ENCODE data around the gene SLC22A17.

SLC22A17 gene

DNA sequence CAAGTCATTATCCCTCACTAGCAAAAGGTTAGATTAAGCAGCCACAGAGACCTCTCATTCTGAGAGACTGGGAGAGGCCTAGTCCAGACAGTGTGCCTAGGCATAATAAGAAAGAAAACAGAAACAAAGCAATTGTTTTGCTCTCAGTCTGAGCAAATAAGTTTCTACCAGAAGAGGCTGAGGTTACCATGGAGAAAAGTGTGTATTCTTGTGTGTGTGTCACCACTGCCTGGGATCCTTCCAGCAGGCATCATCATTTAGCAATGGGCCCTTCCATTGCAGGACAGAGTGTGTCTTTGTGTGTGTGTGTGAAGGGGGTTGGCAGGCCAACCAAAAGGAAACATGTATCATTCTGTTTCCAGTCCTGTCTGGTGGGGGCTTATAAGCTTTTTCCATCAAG, 8.6 kb upstream of the SLC22A17 start:
- H3K4me1 ChIP-seq (ENCODE audit: control insufficient read depth, insufficient read depth, low read length, poor library complexity, severe bottlenecking): peaks cover 2% of the 10 kb centered on the region
- H3K27ac ChIP-seq (ENCODE audit: low read depth, low read length, severe bottlenecking): no peak overlapping the region
- peaks cover 69% of the 10 kb centered on the region for H3K36me3 ChIP-seq (ENCODE audit: control insufficient read depth, insufficient read depth, low read length)
- H3K4me3 ChIP-seq (ENCODE audit: extremely low read depth, insufficient read depth, low read length, poor library complexity, severe bottlenecking): no peak overlapping the region
- no peaks in the 10 kb centered on the region for H3K9me3 ChIP-seq (ENCODE audit: control insufficient read depth, low read length)

- WGBS, 2 experiments (ENCODE audit: insufficient coverage in 2 of 2): 78 to 86% methylated on average over 5 to 7 of the region's 11 CpGs
- peaks cover 2% of the 10 kb centered on the region for H3K4me1 ChIP-seq (ENCODE audit: control insufficient read depth, insufficient read depth, low read length, poor library complexity, severe bottlenecking)
- H3K27ac ChIP-seq (ENCODE audit: low read depth, low read length, severe bottlenecking): no peak overlapping the region
- H3K9me3 ChIP-seq (ENCODE audit: control insufficient read depth, low read length): no peaks in the 10 kb centered on the region
- H3K4me3 ChIP-seq (ENCODE audit: extremely low read depth, insufficient read depth, low read length, poor library complexity, severe bottlenecking): no peak overlapping the region
- peaks cover 69% of the 10 kb centered on the region for H3K36me3 ChIP-seq (ENCODE audit: control insufficient read depth, insufficient read depth, low read length)
Observed at GRCh38 chr14:23360496-23360895, 7.8 kb upstream of the SLC22A17 start.

DNA sequence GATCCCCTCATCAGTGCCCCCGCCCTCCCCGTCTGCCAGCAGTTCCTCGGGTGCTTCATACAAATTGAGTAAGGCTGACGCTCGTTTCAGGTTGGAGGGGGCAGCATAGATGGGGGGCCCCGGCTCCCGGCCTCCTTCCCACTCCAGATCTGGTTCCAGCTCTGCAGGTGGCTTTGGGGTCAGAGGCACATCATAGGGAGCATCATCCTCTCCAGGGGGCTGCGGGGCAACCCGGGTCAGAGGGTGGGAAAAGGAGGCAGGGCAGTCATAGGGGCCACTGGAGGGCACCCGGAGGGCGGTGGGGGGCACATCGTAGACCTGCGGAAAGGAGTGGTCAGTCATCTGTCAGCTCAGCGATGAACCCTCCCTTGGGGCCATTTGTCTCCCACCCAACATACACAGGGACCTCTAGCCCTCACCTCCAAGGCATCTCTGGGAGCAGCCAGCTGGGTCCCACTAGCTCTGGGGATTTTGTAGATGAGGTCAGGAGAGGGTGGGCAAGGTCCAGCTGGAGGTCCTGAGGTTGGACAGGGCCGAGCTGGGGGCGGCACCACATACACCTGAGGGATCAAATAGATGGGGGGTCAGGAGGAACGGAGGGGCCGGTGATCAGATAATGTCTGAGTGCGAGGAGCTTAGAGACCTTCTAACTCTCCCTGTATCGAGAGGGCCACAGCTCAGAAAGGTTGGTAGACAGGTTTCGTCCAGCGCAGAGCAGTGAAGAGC, 7.2 kb upstream of the SLC22A17 start:
- Histone ChIP-seq H3K9me3 (ENCODE audit: control insufficient read depth, low read length) (no peaks in the 10 kb centered on the region), H3K4me3 (ENCODE audit: extremely low read depth, insufficient read depth, low read length, poor library complexity, severe bottlenecking) (no peak overlapping the region), H3K4me1 (ENCODE audit: control insufficient read depth, insufficient read depth, low read length, poor library complexity, severe bottlenecking) (peaks cover 2% of the 10 kb centered on the region), H3K36me3 (ENCODE audit: control insufficient read depth, insufficient read depth, low read length) (peaks cover 69% of the 10 kb centered on the region), H3K27ac (ENCODE audit: low read depth, low read length, severe bottlenecking) (no peak overlapping the region)
- WGBS, 2 experiments (ENCODE audit: insufficient coverage in 2 of 2): 97 to 99% methylated on average over 13 to 20 of the region's 22 CpGs

- Histone ChIP-seq H3K27ac (ENCODE audit: low read depth, low read length, severe bottlenecking) (no peak overlapping the region), H3K4me3 (ENCODE audit: extremely low read depth, insufficient read depth, low read length, poor library complexity, severe bottlenecking) (no peak overlapping the region), H3K36me3 (ENCODE audit: control insufficient read depth, insufficient read depth, low read length) (peaks cover 69% of the 10 kb centered on the region), H3K4me1 (ENCODE audit: control insufficient read depth, insufficient read depth, low read length, poor library complexity, severe bottlenecking) (no peaks in the 10 kb centered on the region), H3K9me3 (ENCODE audit: control insufficient read depth, low read length) (no peaks in the 10 kb centered on the region)
- WGBS, 2 experiments (ENCODE audit: insufficient coverage in 2 of 2): 88 to 100% methylated on average over 2 to 4 of the region's 11 CpGs
Observed at GRCh38 chr14:23359167-23359626, 6.5 kb upstream of the SLC22A17 start.

- H3K4me1 ChIP-seq (ENCODE audit: control insufficient read depth, insufficient read depth, low read length, poor library complexity, severe bottlenecking): no peaks in the 10 kb centered on the region
- H3K27ac ChIP-seq (ENCODE audit: low read depth, low read length, severe bottlenecking): peak overlapping the region; percentile 32
- peaks cover 64% of the 10 kb centered on the region for H3K36me3 ChIP-seq (ENCODE audit: control insufficient read depth, insufficient read depth, low read length)
- no peak overlapping the region for H3K4me3 ChIP-seq (ENCODE audit: extremely low read depth, insufficient read depth, low read length, poor library complexity, severe bottlenecking)
- no peaks in the 10 kb centered on the region for H3K9me3 ChIP-seq (ENCODE audit: control insufficient read depth, low read length)
- WGBS, 2 experiments (ENCODE audit: insufficient coverage in 2 of 2): 95 to 98% methylated on average over 5 to 11 of the region's 12 CpGs
Observed at GRCh38 chr14:23358553-23359166, 6.0 kb upstream of the SLC22A17 start.

DNA sequence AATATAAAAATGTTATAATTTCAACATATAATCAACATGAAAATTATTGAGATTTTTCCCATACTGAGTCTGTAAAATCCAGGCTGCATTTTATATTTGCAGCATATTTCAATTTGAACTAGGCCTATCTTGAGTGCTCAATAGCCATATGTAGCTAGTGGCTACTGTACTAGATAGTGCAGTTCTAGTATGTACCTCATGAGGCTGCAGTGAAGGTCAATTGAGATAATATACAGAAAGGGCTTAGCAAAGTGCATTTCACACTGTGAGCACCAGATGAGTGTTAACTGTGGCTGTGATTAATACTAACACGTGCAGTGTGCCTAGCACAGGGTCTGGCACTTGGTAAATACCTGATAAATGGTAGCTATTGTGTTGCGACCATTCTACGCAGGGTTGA, 5.4 kb upstream of the SLC22A17 start:
- no peak overlapping the region for H3K4me3 ChIP-seq (ENCODE audit: extremely low read depth, insufficient read depth, low read length, poor library complexity, severe bottlenecking)
- no peak overlapping the region for H3K27ac ChIP-seq (ENCODE audit: low read depth, low read length, severe bottlenecking)
- H3K9me3 ChIP-seq (ENCODE audit: control insufficient read depth, low read length): no peaks in the 10 kb centered on the region
- no peaks in the 10 kb centered on the region for H3K4me1 ChIP-seq (ENCODE audit: control insufficient read depth, insufficient read depth, low read length, poor library complexity, severe bottlenecking)
- peaks cover 59% of the 10 kb centered on the region for H3K36me3 ChIP-seq (ENCODE audit: control insufficient read depth, insufficient read depth, low read length)
- WGBS, 2 experiments (ENCODE audit: insufficient coverage in 2 of 2): 92 to 97% methylated on average over 3 of the region's 3 CpGs

GRCh38 chr14:23357261-23357660, 4.6 kb upstream of the SLC22A17 start:
- WGBS, 2 experiments (ENCODE audit: insufficient coverage in 2 of 2): 92 to 94% methylated on average over 8 of the region's 8 CpGs
- no peak overlapping the region for H3K27ac ChIP-seq (ENCODE audit: low read depth, low read length, severe bottlenecking)
- no peaks in the 10 kb centered on the region for H3K4me1 ChIP-seq (ENCODE audit: control insufficient read depth, insufficient read depth, low read length, poor library complexity, severe bottlenecking)
- H3K9me3 ChIP-seq (ENCODE audit: control insufficient read depth, low read length): no peaks in the 10 kb centered on the region
- peaks cover 52% of the 10 kb centered on the region for H3K36me3 ChIP-seq (ENCODE audit: control insufficient read depth, insufficient read depth, low read length)
- H3K4me3 ChIP-seq (ENCODE audit: extremely low read depth, insufficient read depth, low read length, poor library complexity, severe bottlenecking): no peak overlapping the region

DNA sequence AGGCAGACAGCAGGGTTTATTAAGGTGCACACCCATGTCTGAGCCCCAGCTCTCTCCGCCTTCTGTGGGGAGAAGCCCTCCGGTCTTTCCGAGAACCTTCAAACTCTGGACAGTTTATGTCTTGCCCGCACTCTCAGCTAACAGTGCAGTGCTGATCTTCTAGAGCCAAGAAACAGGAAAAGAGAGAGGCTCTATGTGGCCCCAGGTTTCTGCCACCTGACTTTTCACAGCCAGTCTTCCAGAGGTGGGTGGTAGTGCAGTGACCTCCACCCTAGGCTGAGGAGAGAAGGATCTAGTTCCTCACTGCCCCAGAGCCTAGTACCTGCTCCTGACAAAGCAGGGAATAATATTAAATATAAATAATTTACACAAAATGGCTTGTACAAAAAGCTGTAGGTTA, 4.0 kb upstream of the SLC22A17 start:
- Histone ChIP-seq H3K36me3 (ENCODE audit: control insufficient read depth, insufficient read depth, low read length) (peaks cover 46% of the 10 kb centered on the region), H3K27ac (ENCODE audit: low read depth, low read length, severe bottlenecking) (no peak overlapping the region), H3K4me3 (ENCODE audit: extremely low read depth, insufficient read depth, low read length, poor library complexity, severe bottlenecking) (no peak overlapping the region), H3K9me3 (ENCODE audit: control insufficient read depth, low read length) (no peaks in the 10 kb centered on the region), H3K4me1 (ENCODE audit: control insufficient read depth, insufficient read depth, low read length, poor library complexity, severe bottlenecking) (no peaks in the 10 kb centered on the region)
- 84 to 94% methylated on average over 3 to 4 of the region's 4 CpGs for whole genome bisulfite sequencing, 2 experiments (ENCODE audit: insufficient coverage in 2 of 2)

GRCh38 chr14:23355871-23356435, 3.3 kb upstream of the SLC22A17 start:
- WGBS, 2 experiments (ENCODE audit: insufficient coverage in 2 of 2): 90 to 100% methylated on average over 1 of the region's 6 CpGs
- H3K4me3 ChIP-seq (ENCODE audit: extremely low read depth, insufficient read depth, low read length, poor library complexity, severe bottlenecking): no peak overlapping the region
- H3K27ac ChIP-seq (ENCODE audit: low read depth, low read length, severe bottlenecking): no peak overlapping the region
- no peaks in the 10 kb centered on the region for H3K9me3 ChIP-seq (ENCODE audit: control insufficient read depth, low read length)
- peaks cover 46% of the 10 kb centered on the region for H3K36me3 ChIP-seq (ENCODE audit: control insufficient read depth, insufficient read depth, low read length)
- no peaks in the 10 kb centered on the region for H3K4me1 ChIP-seq (ENCODE audit: control insufficient read depth, insufficient read depth, low read length, poor library complexity, severe bottlenecking)

GRCh38 chr14:23354990-23355389, 2.3 kb upstream of the SLC22A17 start:
- H3K9me3 ChIP-seq (ENCODE audit: control insufficient read depth, low read length): no peaks in the 10 kb centered on the region
- WGBS, 2 experiments (ENCODE audit: insufficient coverage in 2 of 2): 92% methylated on average over 4 to 5 of the region's 6 CpGs
- no peak overlapping the region for H3K27ac ChIP-seq (ENCODE audit: low read depth, low read length, severe bottlenecking)
- no peaks in the 10 kb centered on the region for H3K4me1 ChIP-seq (ENCODE audit: control insufficient read depth, insufficient read depth, low read length, poor library complexity, severe bottlenecking)
- H3K4me3 ChIP-seq (ENCODE audit: extremely low read depth, insufficient read depth, low read length, poor library complexity, severe bottlenecking): no peak overlapping the region
- peaks cover 36% of the 10 kb centered on the region for H3K36me3 ChIP-seq (ENCODE audit: control insufficient read depth, insufficient read depth, low read length)

DNA sequence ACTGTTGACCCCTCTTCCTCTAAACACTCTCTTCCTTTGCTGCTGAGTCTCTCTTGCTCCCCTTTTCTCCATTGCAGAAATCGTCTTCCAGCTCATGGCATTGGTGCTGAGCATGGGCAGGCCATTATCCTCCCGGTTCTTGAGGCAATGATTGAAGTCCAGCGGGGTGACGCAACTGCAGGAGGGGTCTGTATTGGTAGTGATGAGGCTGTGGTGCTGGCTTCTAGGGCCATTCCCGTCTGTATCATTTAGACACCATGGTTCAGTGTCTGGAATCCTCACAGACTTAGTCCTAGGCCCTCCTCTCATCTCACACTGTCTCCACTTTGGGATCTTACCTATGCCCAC, 720 bp upstream of the SLC22A17 start:
- no peaks in the 10 kb centered on the region for H3K4me1 ChIP-seq (ENCODE audit: control insufficient read depth, insufficient read depth, low read length, poor library complexity, severe bottlenecking)
- WGBS, 2 experiments (ENCODE audit: insufficient coverage in 2 of 2): 100% methylated on average over 1 of the region's 5 CpGs
- H3K27ac ChIP-seq (ENCODE audit: low read depth, low read length, severe bottlenecking): no peak overlapping the region
- H3K9me3 ChIP-seq (ENCODE audit: control insufficient read depth, low read length): no peaks in the 10 kb centered on the region
- H3K36me3 ChIP-seq (ENCODE audit: control insufficient read depth, insufficient read depth, low read length): peaks cover 22% of the 10 kb centered on the region
- no peak overlapping the region for H3K4me3 ChIP-seq (ENCODE audit: extremely low read depth, insufficient read depth, low read length, poor library complexity, severe bottlenecking)

Data from mesodermal cell (in vitro differentiated cells).